Endothelial cell of umbilical vein (primary cell): ENCODE measurements around the gene TLR8.

Experiments
- CTCF ChIP-seq, 2 donors: IDR thresholded peaks; 1 replicate in 1 of 2; 2 replicates in 1 of 2; pipeline ENCODE4 v1.5.1; 2011; ENCODE audit warnings: low read length in 2 of 2, mild to moderate bottlenecking in 2 of 2, moderate library complexity in 2 of 2, control low read depth in 1 of 2, inconsistent platforms in 1 of 2, low read depth in 1 of 2; ENCODE audit not compliant: insufficient read depth in 1 of 2; ENCODE audit errors: extremely low read depth in 1 of 2
- EZH2 ChIP-seq: IDR thresholded peaks from 2 replicates; pipeline ENCODE4 v1.6.1; 2012; ENCODE audit warnings: borderline replicate concordance, low read depth, mild to moderate bottlenecking, moderate library complexity, low read length, inconsistent platforms; ENCODE audit not compliant: severe bottlenecking
- FOS ChIP-seq: IDR thresholded peaks from 2 replicates; pipeline ENCODE4 v1.6.1; 2011; ENCODE audit warnings: mild to moderate bottlenecking, low read length, moderate library complexity, borderline replicate concordance; ENCODE audit not compliant: insufficient read depth
- GATA2 ChIP-seq: IDR thresholded peaks from 2 replicates; pipeline ENCODE4 v1.7.0; 2011; ENCODE audit warnings: low read depth, mild to moderate bottlenecking, moderate library complexity, mixed read lengths, low read length; ENCODE audit not compliant: insufficient read length, insufficient read depth
- JUN ChIP-seq: IDR thresholded peaks from 2 replicates; pipeline ENCODE4 v1.6.1; 2011; ENCODE audit warnings: borderline replicate concordance, low read depth; ENCODE audit not compliant: insufficient read length, insufficient read depth
- MAX ChIP-seq: IDR thresholded peaks from 2 replicates; pipeline ENCODE4 v1.6.1; 2011; ENCODE audit not compliant: insufficient read depth, insufficient read length
- MYC ChIP-seq: IDR thresholded peaks from one replicate; pipeline ENCODE4 v1.6.1; 2011; ENCODE audit warnings: mild to moderate bottlenecking, low read depth, low read length
- POLR2A ChIP-seq: IDR thresholded peaks from 2 replicates; pipeline ENCODE4 v1.6.1; 2012; ENCODE audit warnings: low read depth, mild to moderate bottlenecking, control low read depth, low read length
- POLR2AphosphoS5 ChIP-seq: IDR thresholded peaks from 2 replicates; pipeline ENCODE4 v1.6.1; 2012; ENCODE audit warnings: low read depth, mild to moderate bottlenecking, control low read depth, low read length, moderate library complexity; ENCODE audit not compliant: insufficient read depth

- TF ChIP-seq EZH2 = no peak
- no peak for TF ChIP-seq CTCF (IDR thresholded peaks at IDR 0.05; ENCODE audit: extremely low read depth in 1 of 2, insufficient read depth in 1 of 2, low read depth in 1 of 2, low read length in 2 of 2)
- TF ChIP-seq POLR2A = no peak
- no peak for TF ChIP-seq POLR2AphosphoS5
- no peak for TF ChIP-seq FOS
- no peak for TF ChIP-seq GATA2
- TF ChIP-seq JUN = no peak
- no peak for TF ChIP-seq MAX
- no peak for TF ChIP-seq MYC
Measured at GRCh38 chrX:12912791-12913482, 6.5 kb downstream of the TLR8 start.
